ENCODE measurements around the gene GNAT2. TPM values are rescaled to one million over a fixed set of nuclear protein-coding genes. Genes with fewer than 3 reads are reported as not detected.

GNAT2 gene
- polyA plus RNA-seq, 1 experiment = 0.09 TPM

GRCh38 chr1:109586055-109586454 is 33.4 kb downstream of the GNAT2 start:
- ChIA-PET CTCF (interaction anchor here (0.5 to 0.6 kb wide), 2 partner anchors 389 to 1005 kb away, joined by 3 to 6 read pairs; no protein-coding TSS in a partner anchor), POLR2A (no interaction called here)
- no peak for TF ChIP-seq CTCF (IDR thresholded peaks at IDR 0.05; ENCODE audit: insufficient read depth, low read depth, low read length)
- H3K4me3 ChIP-seq (ENCODE audit: low read depth, low read length) = no peak overlapping the region
- H3K27me3 ChIP-seq (ENCODE audit: control insufficient read depth, insufficient read depth, low read length) = no peaks in the 10 kb centered on the region
- peaks cover 6% of the 10 kb centered on the region for H3K36me3 ChIP-seq (ENCODE audit: control insufficient read depth, insufficient read depth, low read length)
- DNase-seq (ENCODE audit: low read depth) = no peak

GRCh38 chr1:109584766-109585165 is 34.6 kb downstream of the GNAT2 start:
- ChIA-PET POLR2A (no interaction called here), CTCF (no interaction called here)
- Histone ChIP-seq H3K27me3 (ENCODE audit: control insufficient read depth, insufficient read depth, low read length) (no peaks in the 10 kb centered on the region), H3K36me3 (ENCODE audit: control insufficient read depth, insufficient read depth, low read length) (peaks cover 6% of the 10 kb centered on the region), H3K4me3 (ENCODE audit: low read depth, low read length) (no peak overlapping the region)
- no peak for TF ChIP-seq CTCF (IDR thresholded peaks at IDR 0.05; ENCODE audit: insufficient read depth, low read depth, low read length)
- DNase-seq (ENCODE audit: low read depth) = no peak

GRCh38 chr1:109582021-109582420 is 37.4 kb downstream of the GNAT2 start:
- DNase-seq (ENCODE audit: low read depth) = no peak
- H3K36me3 ChIP-seq (ENCODE audit: control insufficient read depth, insufficient read depth, low read length) = peaks cover 3% of the 10 kb centered on the region
- CTCF ChIA-PET = interaction anchor here (3.0 kb wide), 1 partner anchor 58 kb away, joined by 7 read pairs; no protein-coding TSS in a partner anchor

GRCh38 chr1:109579491-109579890 is 39.9 kb downstream of the GNAT2 start:
- Histone ChIP-seq H3K36me3 (ENCODE audit: control insufficient read depth, insufficient read depth, low read length) (no peaks in the 10 kb centered on the region; the same call in 1 of the 2 replicates), H3K4me3 (ENCODE audit: low read depth, low read length) (no peak overlapping the region), H3K27me3 (ENCODE audit: control insufficient read depth, insufficient read depth, low read length) (no peaks in the 10 kb centered on the region)
- no peak for TF ChIP-seq CTCF (IDR thresholded peaks at IDR 0.05; ENCODE audit: insufficient read depth, low read depth, low read length)
- no peak for DNase-seq (ENCODE audit: low read depth)
- ChIA-PET CTCF (interaction anchor here (0.9 to 1.9 kb wide), 3 partner anchors 18 to 60 kb away, joined by 3 to 8 read pairs (median 3); partner anchors contain the start of gene GNAI3), POLR2A (interaction anchor here (0.6 kb wide), 1 partner anchor 76 kb away, joined by 10 read pairs; the partner anchor contains the start of gene GSTM4)

More at GRCh38 chr1:109582021-109582420, 37.4 kb downstream of the GNAT2 start:
- H3K27me3 ChIP-seq (ENCODE audit: control insufficient read depth, insufficient read depth, low read length) = no peaks in the 10 kb centered on the region
- no peak overlapping the region for H3K4me3 ChIP-seq (ENCODE audit: low read depth, low read length)
- POLR2A ChIA-PET = no interaction called here
- TF ChIP-seq CTCF (IDR thresholded peaks at IDR 0.05; ENCODE audit: insufficient read depth, low read depth, low read length) = no peak

- POLR2A ChIA-PET = interaction anchor here (0.6 kb wide), 1 partner anchor 9 kb away, joined by 3 read pairs; no protein-coding TSS in a partner anchor
- no peaks in the 10 kb centered on the region for H3K27me3 ChIP-seq (ENCODE audit: control insufficient read depth, insufficient read depth, low read length)
- CTCF ChIA-PET = interaction anchor here (0.9 to 1.9 kb wide), 3 partner anchors 19 to 61 kb away, joined by 3 to 8 read pairs (median 3); partner anchors contain the start of gene GNAI3
- no peak for TF ChIP-seq CTCF (IDR thresholded peaks at IDR 0.05; ENCODE audit: insufficient read depth, low read depth, low read length)
- no peaks in the 10 kb centered on the region; the same call in 1 of the 2 replicates for H3K36me3 ChIP-seq (ENCODE audit: control insufficient read depth, insufficient read depth, low read length)
- no peak for DNase-seq (ENCODE audit: low read depth)
- no peak overlapping the region for H3K4me3 ChIP-seq (ENCODE audit: low read depth, low read length)
Observed at GRCh38 chr1:109578947-109579443, 40.4 kb downstream of the GNAT2 start.
